ENCODE results near the gene ZXDC.

The ZXDC gene

GRCh38 chr3:126389112-126389793 lies 86.4 kb downstream of the ZXDC start:
- DNase-seq, result peak; percentile 15

Measured in NCI-H2081 treated with DMSO at 0.1 percent for 48 hours (cell line).